Measurements from ENCODE around the gene GBE1.
"Not testable (repeated sequence)": the region's sequence is repeated elsewhere in the genome, so short reads cannot be mapped to it uniquely, and the experiment has no call there.

Gene GBE1

GRCh38 chr3:81752604-81753003 lies 8.8 kb downstream of the GBE1 start:
- no peak for DNase-seq

GRCh38 chr3:81749265-81749664 lies 12.2 kb downstream of the GBE1 start:
- DNase-seq, result no peak

GRCh38 chr3:81747280-81747679 lies 14.2 kb downstream of the GBE1 start:
- not testable (repeated sequence) for DNase-seq

DNA sequence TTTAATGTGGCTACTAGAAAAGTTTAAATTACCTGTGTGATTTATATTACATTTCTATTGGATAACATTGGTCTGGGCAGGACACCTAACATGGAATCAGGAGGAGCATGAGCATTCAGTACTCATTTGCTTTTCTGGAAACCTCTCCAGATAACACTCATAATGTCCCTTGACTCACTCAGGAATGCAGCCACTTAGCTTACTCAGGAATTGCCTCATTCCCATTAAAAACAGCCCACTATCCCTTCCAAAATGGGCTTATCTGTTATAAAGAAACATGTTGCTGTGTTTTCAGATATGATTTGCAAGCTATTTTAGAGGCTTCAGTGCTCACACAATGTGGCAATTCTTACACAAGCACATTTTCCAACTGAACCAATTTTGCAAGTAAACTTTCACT lies 17.1 kb downstream of the GBE1 start:
- no peak for DNase-seq

GRCh38 chr3:81743096-81744025 lies 18.1 kb downstream of the GBE1 start:
- DNase-seq, result no peak

DNA sequence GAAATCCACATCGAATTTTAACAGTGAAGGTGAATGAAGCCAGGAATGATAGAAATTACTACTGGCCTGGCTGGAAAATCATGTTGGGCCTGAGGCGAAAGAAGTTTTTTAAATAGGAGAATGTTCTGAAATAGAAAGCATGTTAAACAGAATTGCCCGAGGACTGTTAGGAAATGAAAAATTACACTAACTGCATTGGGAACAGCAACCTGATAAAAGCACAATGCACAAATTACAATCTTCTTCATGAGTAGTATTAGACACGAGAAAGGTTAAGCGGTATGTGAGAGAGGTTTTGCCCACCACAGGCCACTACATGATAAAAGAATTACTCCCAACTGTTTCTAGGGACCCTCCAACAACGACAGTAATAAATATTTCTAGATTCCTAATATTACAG lies 18.9 kb downstream of the GBE1 start:
- DNase-seq, result no peak

DNA sequence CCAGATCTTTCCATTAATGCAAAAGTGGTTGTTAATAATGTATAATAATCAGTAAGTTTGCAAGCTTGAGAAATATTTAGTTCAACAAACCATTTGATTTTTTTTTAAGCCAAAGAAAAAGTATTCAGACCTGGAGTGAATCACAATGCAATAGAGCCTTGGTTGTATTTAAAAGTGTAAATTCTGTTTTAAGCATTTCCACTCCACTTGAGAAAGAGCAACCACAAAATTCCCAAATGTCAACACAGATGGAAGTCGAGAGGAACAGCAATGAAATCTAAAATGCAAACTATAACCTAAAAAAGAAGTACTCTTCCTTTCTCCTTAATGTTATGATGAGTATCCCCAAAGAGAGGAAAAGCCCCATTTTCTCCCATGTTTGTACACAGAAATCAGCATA lies 20.2 kb downstream of the GBE1 start:
- DNase-seq, result no peak

- no peak for DNase-seq
Measured at GRCh38 chr3:81740731-81741130, 20.7 kb downstream of the GBE1 start.

- DNase-seq, result no peak
Measured at GRCh38 chr3:81735334-81735733, 26.1 kb downstream of the GBE1 start.

DNA sequence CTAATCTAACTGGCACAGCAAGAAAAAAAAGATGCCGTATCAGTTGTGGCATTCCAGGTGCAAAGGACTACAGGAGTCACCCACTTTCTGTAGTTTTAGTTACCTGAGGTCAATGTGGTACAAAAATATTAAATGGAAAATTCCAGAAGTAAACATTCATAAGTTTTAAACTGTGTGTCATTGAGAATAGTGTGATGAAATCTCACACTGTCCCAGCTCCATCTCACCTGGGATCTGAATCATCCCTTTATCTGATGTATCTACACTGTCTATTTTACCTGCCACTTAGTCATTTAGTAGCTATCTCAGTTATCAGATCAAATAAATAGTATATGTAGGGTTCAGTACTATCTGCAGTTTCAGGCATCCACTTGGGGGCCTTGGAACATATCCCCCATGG lies 26.7 kb downstream of the GBE1 start:
- DNase-seq, result no peak

GRCh38 chr3:81732642-81733041 lies 28.8 kb downstream of the GBE1 start:
- DNase-seq, result no peak

- no peak for DNase-seq
Measured at GRCh38 chr3:81728766-81729544, 32.5 kb downstream of the GBE1 start.

GRCh38 chr3:81726735-81727134 lies 34.7 kb downstream of the GBE1 start:
- DNase-seq, result no peak

- DNase-seq, result no peak
Measured at GRCh38 chr3:81726132-81726531, 35.3 kb downstream of the GBE1 start.

DNA sequence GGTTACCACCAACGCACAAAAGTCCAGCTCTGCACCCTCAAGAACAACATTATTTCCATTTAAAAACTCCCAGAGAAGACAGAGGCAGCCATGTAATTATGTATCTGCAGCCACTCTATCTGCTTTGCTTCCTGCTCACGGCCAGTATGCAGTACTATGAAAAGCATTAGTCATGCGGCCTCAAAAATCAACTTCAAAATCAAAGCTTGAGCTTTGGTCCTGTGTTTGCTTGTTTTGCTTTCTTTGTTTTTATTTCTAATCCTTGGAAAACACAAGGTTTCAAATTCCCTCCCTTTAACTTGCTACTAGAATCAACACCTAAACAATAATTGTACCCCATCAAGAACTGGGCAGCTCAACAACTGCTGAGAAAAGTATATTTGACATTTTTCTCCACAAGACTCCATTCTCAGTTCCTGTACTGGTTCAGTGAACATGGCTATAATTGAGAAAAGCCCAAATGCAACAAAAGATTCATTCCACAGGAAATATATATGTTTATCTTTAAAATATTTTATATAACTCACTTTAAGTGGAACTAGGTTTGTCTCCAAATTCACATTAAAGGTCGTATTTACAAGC lies 37.6 kb downstream of the GBE1 start:
- no peak for DNase-seq

DNA sequence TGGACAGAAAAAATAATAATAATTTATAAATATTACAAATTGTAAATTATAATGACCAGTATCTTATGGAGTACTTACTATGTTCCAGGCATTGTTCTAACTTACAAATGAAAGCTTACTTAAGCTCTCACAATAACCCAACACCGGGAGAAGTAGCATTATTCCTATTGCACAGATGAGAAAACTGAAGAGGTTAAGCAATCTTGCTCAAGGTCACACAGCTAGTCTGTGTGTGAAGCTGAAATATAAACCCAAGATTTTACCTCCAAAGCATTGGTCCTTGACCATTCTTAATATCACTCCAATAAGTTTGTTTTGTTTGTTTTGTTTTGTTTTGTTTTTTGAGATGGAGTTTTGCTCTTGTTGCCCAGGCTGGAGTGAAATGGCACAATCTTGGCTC lies 43.1 kb downstream of the GBE1 start:
- DNase-seq, result no peak

DNA sequence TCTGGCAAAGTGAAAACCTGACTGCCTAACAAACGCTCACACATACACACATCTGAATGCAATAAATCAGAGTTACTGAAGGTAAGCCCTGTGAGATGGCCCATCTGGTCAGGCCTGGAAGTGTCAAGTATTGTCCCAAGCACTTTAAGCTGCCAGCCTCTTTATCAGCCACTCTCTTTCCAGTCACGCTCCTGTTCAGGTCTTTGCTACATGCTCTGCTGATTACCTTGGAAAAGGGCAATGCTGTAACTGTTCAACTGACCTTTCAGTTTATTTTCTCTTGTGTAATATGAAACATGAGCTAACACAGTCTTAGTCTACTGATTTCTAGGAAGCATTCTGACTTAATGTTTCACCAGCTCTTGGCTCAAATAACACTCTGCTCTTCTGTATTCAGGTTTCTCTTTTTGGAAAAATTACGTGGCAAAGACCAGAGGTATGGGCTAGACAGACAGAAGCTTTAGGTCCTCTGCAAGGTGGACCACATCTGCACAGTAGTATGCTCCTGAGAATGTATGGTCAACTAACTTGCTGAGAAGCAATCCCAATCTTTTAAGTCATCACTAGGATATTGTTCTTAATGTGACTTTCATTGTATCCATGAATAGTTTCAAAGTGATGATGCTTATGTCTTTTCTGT lies 44.5 kb downstream of the GBE1 start:
- no peak for DNase-seq

DNA sequence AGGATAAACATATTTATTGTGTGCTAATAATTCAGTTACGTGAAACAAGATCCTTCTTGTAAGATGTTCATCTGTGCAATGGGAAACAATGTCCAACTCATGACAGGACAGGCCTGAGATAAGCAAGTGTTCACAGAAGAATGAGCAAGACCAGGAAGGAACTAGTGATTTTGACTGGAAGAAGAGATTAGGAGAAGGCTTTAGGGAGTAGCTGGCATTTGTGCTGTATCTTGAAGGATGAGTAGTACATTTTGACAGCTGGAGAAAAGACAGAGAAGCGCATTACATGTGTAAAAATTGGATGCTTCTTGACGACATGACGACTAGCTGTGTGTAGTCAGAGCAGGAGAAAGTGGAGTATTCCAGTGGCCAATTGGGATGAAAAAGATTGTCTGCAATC lies 48.4 kb downstream of the GBE1 start:
- no peak for DNase-seq

DNA sequence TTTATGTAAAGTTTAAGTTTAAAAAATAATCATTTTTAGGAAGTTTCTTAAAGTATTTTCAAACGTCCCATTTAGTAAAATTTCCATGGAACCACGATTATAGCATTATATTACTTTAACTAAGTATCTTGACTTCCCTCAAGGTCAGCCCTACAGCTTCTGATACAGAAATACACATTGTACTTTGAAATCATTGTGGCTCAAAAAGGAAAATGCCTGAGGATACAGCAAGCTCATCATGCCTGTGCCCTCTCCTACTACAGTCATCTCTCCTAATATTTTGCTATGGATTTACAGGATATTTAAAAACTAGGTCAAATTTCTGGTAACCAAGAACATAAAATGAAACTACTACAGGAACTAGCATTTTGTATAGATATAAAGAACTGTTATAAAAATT lies 51.8 kb downstream of the GBE1 start:
- DNase-seq, result no peak

DNA sequence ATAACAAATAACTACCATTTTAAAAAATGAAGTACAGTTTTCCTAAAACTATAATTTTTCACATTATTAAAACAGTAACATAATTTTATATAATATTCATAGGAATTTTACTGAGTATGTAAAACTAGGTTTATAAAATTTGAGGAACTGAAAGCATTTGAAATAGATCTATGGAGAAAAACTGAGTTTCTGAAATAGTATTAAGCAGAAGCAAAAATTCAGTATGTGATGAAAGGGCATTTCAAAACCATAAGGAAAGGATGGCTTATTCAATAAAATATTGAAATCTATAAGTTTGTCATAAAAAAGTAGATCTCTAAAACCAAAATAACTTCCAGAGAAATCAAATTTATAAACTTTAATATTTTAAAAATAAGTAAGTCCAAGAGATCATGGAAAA lies 53.4 kb downstream of the GBE1 start:
- DNase-seq, result no peak

DNA sequence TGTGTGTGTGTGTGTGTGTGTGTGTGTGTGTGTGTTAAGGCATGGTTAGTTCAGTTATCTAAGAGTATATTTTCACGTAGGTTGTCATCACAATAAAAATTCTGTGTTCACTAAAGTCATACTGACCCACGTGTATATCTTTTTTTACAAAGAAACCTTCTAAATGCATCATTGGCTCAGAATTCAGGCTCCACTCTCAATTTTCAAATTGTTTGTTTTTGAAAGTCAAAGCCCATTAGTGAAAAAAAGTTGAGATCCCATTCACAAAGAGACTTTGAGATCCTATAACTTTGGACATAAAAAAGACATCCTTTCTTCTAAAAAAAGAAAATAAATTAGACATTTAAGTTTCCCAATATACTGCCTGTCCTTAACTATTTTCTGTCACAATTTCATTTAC lies 59.3 kb downstream of the GBE1 start:
- no peak for DNase-seq

GRCh38 chr3:81699536-81700320 lies 61.7 kb downstream of the GBE1 start:
- DNase-seq, result no peak

GRCh38 chr3:81696090-81696489 lies 65.4 kb downstream of the GBE1 start:
- no peak for DNase-seq

All from stimulated activated CD4-positive, alpha-beta T cell treated with anti-CD3 and anti-CD28 coated beads, Interleukin-1b, Interleukin-23, amount 100 ng/mL, for 48 hours (primary cell).